ENCODE measurements around the gene KLHL41.

- no peak for TF ChIP-seq EZH2 (IDR thresholded peaks at IDR 0.05; ENCODE audit: borderline replicate concordance)
- TF ChIP-seq CTCF (IDR thresholded peaks at IDR 0.05; ENCODE audit: poor library complexity) = no peak
- no peak for TF ChIP-seq EZH2phosphoT487 (IDR thresholded peaks at IDR 0.05; ENCODE audit: low read depth, severe bottlenecking, unreplicated experiment)
Measured at GRCh38 chr2:169572189-169572588, 62.7 kb downstream of the KLHL41 start.
